Astrocyte of the hippocampus (primary cell): ENCODE results near the gene CDH4.
A peak's percentile ranks its signal among the peaks of the same experiment; 100 is the strongest.

Experiments used
- DNase-seq: peaks from one replicate; pipeline ENCODE4 v3.0.0; 2011; ENCODE audit warnings: low read depth, low spot score

The CDH4 gene

DNA sequence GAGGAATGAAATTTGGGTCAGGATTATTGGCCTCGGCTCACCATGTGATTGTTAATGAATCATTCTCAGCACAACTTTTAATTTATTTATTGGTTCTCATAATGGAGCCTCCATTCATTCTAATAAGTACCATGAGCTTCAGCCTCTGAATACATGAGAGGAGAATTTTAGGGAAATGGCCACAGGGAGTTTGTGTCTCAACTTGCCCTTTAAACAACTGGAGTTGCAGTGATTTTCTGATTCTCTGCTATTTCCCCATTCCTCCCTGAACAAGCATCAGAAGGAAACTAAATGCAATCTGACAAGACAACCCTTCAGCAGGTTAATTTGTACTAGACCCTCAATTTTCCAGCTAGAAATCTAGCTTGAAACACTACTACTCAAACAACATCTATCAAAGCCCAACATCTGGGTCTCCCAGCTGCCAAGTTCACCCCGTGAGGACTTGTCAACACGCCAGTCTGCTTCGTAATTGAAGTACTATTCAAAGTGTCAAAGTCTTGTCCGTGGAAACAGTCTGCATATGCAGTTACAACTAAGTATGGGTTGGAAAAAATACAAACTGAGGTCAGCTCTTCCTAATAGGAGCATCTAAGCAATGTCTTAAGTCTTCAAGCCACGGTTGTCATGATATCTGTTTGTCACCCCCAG is 235.4 kb downstream of the CDH4 start:
- DNase-seq, result no peak

DNA sequence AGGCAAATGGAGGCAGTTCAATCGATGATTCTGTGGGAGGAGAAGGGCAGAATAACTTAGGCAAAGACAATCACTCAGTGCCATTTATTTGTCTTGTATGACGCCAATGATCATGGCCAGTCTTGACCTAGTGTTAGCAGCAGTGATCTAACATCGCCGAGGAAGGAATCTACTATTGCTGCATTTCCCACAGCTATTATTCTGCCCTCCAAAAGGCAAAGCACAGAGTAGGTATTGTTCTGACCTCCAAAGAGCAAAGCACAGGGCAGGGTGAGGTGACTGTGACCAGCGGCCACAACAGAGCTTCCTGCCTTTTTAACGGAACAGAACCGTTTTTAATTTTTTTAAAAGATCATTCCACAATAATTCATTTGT is 235.9 kb downstream of the CDH4 start:
- DNase-seq, result no peak

DNA sequence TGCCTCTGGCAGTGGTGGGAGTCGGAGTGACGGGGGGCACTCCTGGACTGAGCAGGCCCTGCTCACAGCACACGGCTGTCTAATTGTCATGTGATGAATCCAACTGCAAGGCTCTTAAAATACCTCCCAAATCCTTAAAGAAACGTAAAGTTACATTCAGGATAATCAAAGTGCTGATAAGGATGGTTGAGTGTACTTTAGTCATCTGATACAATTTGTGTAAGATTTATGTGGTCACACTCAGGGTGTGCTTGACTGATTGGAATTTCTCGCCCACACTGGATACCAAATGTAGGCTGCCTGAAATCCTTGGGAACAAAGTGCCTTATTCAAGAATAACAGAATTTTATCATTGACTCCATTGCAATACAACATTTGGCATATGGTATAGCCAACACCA is 238.7 kb downstream of the CDH4 start:
- peak; percentile 31 for DNase-seq

DNA sequence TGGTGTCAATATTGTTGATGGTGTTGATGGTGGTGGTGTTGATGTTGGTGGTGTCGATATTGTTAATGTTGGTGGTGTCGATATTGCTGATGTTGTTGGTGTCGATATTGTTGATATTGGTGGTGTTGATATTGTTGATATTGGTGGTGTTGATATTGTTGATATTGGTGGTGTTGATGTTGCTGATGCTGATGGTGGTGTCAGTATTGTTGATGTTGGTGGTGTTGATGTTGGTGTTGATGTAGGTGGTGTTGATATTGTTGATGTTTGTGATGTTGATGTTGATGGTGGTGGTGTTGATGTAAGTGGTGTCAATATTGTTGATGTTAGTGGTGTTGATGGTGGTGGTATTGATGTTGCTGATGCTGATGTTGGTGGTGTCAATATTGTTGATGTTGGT is 240.0 kb downstream of the CDH4 start:
- no peak for DNase-seq

DNA sequence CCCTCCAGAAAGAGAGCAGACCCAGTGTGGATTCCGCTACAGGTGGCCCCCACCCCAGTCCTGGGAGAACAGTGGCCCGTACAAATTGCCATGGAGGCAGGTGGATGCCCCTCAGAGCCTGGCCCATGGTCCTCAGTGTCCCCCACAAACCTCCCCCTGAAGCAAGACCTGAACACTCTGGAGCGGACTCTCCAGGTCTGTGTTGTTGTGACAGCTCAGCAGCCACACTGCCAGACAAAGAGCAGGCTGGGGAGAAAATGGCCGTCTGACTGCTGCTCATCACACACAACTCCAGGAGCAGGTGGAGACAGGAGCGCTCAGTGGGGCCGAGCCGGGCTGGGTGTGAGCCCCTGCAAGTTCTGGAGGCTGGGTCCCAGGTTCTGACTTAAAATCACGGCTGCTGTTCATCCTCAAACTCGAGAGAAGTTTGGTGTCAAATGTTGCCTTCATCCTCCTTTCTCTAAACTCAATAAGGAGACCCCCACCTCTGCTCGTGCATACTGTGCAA is 241.8 kb downstream of the CDH4 start:
- DNase-seq, result no peak

DNA sequence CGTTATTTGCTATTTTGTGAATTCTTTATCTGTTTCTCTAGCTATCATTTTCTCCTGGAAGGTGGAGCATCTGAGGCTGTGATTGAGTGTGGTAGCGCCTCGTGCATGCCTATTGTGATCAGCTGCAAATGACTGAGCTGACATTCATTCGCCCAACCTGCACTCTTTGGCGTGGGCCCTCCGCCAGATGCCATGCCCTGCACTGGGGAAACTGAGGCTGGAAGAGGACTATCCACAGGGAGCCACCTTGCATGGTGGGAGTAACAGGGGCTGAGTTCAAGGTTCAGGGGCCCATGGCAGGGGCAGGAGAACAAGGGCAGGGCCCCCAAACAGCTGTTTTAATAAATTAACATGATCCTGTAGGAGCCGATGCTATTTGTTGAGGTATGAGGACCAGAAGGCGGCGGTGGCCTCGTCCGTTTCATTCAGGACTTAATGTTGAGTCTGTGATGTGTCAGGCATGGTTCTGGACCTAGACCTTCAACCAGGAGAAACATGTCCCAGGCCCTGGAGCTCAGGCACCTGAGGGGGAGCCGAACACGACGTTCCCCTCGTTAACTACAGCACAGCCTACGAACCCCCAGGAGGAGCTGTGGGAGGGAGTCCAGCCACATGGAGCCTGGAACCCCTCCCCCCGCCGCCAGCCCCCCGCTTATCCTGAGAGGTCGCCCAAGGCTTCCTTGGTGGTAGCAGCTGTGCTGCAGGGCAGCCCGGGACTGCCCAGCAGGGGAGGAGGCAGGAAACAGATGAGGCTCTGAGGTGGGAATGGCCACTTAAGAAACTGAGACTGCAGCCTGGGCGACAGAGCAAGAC is 242.9 kb downstream of the CDH4 start:
- DNase-seq, result no peak

DNA sequence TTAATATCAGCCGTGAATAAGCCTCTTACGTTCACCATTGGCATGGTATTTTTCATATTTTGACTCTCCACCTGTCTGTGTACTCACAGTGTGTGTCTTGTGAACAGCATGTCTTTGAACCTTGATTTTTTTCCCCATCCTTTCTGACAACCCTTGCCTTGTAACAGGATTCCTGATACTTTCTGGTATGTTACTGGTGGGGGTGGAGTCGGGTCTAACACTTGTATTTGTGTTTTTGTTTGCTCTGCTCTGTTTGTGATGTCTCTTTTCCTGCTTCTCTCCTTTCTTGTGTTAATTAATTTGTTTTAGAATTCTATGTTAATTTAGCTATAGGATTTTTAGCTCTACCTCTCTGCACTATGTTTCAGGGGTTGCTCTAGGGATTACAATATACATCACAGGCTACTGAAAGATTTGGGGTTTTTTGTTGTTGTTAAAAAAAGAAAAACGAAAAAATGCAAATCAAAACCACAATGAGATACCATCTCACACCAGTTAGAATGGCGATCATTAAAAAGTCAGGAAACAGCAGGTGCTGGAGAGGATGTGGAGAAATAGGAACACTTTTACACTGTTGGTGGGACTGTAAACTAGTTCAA is 245.1 kb downstream of the CDH4 start:
- no peak for DNase-seq

DNA sequence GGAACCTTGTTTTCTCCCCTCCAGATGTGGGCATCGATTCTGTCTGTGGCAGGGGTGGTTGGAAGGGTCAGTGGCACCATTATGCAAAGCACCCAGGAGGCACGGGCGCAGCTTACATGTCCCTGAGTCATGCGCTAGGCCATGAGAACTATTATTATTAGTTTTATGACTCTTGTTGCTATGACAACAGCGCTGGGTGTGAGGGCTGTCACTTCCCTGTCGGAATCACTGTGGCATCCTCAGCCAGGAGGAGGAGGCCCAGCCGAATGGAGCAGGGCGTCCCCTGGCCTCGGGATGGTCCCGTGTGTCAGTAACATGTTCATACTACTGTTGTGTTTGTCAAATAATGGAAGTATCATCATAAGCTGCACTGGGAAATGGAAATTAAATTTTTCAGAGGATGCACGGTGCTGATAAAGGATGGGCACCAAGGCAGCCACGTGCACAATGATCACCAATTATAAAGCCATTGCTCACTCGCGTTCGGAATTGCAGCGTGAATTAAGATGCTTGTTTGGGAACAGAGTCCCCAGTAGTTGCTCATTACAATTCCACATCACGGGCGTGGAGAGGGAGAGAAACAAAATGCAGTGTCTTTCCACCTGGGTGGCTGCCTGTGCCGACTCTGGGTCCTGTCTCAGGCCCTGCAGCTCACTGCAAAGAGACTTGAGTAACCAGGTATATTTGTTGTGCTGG is 247.9 kb downstream of the CDH4 start:
- DNase-seq, result peak; percentile 29

DNA sequence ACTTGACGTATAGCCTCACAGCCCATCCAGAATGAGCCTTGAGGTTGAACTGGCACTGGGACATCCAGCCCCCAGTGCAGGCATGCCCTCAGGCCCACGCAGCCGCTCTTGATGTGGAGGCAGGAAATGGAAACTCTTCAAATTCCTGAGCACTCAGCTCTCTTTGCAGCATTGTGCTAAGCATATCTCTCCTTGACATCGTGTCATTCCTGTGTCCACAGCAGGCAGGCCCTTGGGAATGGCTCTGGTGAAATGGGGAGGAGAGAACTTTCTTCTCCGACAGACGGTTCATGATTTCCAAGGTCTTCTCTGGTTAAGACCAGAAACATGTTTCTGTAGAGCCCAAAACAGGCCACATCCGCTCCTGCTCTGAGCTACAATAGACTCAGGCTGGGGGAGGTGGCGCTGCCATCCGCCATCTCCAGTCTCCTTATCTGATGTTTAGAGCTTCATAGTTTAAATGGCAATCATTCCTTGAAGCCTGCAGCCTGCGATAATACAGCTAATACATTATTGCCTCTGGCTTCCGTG is 248.8 kb downstream of the CDH4 start:
- DNase-seq, result peak; percentile 67

DNA sequence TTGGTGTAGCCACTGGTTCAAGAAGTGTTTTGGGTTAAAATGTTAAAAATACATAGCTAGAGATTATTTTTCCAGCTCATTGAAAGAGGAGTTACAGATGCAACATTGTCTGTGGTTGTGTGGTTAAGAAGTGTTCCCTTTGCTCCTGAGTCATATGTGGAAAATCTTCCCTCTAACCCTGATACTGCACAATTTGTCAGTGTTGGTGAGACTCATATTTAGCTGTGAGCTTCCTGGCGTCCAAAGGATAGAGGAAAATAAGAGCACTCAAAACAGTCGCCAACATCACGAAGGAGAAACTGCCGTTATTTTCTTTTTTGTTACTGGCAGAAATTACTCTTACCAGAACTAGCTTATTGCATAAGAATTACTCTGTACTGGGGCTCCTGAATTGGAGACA is 250.4 kb downstream of the CDH4 start:
- DNase-seq, result no peak

DNA sequence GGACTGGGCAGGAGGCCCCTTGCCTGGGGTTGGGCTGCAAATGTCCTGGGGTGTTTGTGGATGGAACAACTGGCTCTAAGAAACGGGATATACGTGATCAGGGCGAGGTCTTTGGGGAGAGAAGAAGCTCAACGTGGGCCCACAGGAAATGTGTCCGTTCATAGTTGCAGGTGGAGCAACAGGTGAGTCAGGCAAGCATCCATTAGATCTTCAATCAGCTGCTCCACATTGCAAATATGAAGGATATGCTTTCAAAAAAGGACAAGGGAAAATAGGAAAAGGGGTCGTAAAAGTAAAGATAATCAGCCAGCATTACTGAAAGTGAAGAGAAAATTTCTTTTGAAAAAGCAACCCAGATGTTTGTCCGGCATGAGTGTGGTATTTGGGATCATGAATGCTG is 251.0 kb downstream of the CDH4 start:
- no peak for DNase-seq

DNA sequence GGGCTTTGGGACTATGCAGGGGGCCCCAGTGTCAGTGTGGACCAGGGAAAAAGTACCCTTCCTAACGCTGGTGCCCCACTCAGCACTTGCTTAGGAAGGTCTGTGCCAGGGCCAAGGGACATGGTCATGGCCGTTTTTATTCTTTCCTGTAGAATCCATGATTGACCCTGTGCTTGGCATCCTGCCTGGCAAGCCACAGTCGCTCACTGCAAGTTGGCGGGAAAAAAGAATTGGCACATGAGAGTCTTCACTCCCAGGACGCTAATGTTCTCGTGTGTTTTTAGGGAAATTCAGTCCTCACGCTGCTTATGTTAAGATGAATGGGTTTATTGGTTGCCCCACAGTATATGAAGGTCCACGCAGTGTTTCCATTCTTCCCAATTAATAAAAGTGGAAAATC is 253.4 kb downstream of the CDH4 start:
- peak; percentile 48 for DNase-seq

DNA sequence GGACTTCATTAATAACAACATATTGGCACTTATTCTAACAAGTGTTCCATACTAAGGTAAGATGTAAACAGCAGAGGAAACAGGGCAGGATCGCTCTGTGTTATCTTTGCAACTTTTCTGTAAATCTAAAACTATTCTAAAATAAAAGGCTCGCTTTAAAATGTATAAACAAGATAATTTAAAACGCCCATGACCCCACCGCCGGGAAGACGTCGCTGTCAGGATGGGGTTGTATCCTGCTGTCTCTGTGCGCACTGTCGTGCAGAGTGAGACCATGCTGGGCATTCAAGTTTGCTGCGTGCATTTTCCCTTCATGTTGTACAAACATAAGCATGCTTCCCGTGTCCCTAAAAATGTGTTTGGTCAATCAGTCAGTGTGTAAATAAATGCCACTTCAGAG is 255.7 kb downstream of the CDH4 start:
- DNase-seq, result no peak

DNA sequence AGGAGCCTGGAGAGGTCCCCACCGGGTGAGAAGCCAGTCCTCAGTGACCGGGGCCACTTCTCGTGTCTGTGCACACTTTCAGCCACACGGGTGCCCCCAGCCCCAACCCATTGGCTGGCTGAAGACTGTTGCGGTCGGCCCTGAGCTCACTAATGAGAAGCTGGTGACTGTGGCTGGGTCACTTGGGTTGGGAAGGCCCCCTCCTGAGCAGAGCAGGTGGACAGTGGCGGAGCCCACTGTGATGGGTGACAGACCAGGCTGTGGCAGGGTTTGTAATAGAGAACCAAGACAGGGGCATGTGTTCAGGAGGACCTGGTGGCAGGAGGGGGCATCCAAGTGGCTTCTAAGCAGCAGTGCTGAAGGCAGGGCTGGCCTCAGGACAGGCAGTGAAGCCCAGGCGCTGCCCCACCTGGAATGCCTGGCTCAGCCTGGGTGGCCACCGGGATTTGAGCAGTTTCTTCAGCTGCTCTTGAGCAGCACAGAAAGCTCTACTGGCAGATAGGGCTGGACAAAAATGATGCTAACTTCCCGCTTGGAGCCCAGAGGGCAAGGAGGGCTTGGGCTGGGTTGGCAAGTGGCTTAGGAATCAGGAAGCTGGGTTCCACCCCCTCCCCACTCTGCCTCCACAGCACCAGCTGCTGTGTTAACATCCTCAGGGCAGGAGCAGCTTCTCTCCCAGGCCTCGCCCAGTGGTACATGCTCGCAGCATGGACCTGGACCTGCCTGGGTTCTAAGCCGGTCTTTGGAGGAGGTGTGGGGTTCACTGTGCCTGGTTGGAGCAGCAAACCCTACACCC is 256.4 kb downstream of the CDH4 start:
- no peak for DNase-seq

DNA sequence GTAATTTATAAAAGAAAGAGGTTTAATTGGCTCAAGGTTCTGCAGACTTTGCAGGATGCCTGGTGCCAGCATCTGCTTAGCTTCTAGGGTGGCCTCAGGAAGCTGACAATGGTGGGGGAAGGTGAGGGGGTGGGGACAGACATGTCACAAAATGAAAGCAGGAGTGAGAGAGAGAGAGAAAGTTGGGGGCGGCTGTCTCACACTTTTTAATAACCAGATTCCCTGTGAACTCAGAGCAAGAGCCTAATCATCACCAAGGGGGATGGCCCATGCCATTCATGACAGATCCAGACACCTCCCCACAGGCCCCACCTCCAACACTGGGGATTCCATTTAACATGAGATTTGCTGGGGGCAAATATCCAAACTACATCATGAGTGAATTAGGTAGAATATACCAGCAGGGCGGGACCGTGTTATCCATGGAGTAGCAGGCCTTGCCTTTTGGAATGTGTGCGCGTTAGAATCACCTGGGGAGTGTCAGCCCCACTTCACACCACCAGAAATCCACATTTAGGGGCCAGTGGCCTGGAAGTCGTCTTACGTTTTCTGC is 258.8 kb downstream of the CDH4 start:
- no peak for DNase-seq

DNA sequence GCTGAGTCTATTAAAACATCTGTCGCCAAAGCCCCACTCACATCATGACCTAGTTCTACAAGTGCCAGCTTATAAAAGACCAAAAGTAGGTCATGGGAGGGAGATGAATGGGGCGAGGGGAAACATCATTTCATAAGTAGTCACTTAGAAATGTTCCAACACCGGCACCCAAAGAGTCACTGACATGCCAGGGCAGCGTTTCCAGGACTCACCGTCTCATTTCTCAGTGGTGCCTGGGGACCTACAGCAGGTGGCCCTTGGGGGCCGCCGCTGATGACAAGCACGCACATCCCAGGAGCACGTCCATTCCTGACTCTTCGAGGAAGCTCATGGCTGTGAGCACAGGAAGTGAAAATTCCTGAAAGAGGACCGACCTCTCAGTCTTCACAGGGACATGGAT is 260.4 kb downstream of the CDH4 start:
- DNase-seq, result no peak

DNA sequence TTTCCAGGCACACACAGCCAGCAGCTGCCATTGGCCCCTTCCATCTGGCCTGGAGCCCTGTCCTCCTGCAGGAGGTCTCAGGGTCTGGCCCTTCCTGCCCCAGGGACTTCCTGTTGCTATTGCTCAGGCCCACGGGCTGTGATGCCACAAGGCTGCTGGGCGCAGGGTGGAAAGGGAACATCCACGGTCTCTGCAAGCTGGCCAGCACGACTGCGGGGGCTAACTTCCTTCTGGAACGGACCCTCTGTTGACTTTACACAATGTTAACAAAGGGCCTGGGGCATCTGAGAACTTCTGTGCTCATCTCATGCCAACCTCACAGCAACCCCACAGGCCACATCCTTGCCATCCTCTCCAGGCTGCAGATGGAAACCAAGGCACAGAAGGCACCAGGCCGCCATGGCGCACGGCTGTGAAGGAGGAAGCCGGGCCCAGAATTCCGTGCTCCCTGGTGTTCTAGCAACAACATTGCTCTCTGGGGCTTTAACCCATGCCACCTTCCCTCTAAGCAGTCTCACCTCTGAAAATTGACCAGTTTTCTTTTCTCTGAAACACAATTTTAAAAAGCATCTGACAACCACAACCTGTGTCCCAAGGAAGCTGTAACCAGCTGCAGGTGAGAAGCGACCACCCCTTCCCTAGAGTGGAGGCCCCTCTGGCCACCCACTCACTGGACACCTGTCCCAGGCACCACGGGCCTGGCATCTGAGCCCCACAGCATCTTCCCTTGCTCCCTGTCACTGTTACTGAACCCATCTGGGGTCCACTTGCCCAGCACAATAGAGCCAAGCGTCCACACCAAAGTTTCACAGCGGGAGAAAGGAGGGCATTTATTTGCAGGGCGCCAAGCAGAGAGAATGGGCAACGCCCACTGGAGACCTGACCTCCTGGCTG is 261.3 kb downstream of the CDH4 start:
- no peak for DNase-seq

DNA sequence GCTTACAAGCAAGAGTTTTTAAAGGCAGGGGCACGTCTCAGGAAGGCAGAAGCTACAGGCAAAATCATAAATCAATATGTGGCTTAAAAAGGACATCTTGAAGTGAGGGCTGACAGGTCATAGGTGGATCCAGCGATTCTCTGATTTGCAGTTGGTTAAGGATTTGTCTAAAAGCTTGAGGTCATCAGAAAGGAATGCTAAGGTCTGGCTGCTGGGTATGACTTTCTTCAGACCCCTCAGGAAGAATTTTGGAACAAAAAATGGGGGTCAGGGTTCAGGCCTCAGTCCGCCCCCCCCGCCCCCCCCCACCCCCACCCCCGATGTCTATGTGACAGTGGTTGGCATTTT is 261.9 kb downstream of the CDH4 start:
- DNase-seq, result no peak

DNA sequence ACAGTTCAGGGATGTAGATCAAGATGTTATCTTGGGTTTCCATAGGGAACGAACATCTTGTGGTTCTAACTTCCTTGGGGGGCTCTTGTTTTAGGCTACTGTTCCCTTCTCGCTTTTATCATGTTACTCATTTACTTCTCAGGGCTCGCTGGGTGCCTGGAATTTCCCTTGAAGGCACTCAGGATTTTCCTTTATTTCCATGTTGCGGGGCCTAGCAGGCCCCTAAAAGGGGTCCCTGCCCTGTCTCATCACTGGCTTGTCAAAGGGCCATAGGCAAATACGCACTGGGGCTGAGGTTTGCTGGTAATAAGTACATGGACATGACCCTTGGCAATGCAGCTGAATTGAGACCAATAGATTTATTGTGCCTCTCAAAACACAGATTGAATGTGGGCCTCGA is 262.3 kb downstream of the CDH4 start:
- no peak for DNase-seq
